H9 (cell line): Measurements from ENCODE around the gene KDM1B. TPM values are rescaled to one million over a fixed set of nuclear protein-coding genes. Genes with fewer than 3 reads are reported as not detected.

ENCODE experiments used
- DNase-seq: peaks from one replicate; pipeline ENCODE4 v3.0.0-alpha.2; 2017
- H2AFZ ChIP-seq: one replicate; pipeline ENCODE4 v1.6.1; 2013; ENCODE audit warnings: mild to moderate bottlenecking, low read length, control low read depth, moderate library complexity
- H2AK5ac ChIP-seq: 2 replicates; pipeline ENCODE4 v1.6.1; 2013; ENCODE audit warnings: low read length, control low read depth, mixed read lengths; ENCODE audit not compliant: insufficient read length
- H2BK120ac ChIP-seq: one replicate; pipeline ENCODE4 v1.6.1; 2013; ENCODE audit warnings: low read depth, mild to moderate bottlenecking, low read length, control low read depth, inconsistent platforms; ENCODE audit not compliant: poor library complexity, severe bottlenecking
- H2BK12ac ChIP-seq: 2 replicates; pipeline ENCODE4 v1.6.1; 2013; ENCODE audit warnings: low read length, control low read depth, mixed read lengths, low read depth; ENCODE audit not compliant: insufficient read length
- H2BK15ac ChIP-seq: 2 replicates; pipeline ENCODE4 v1.6.1; 2013; ENCODE audit warnings: low read depth, low read length, control low read depth
- H2BK20ac ChIP-seq: one replicate; pipeline ENCODE4 v1.6.1; 2013; ENCODE audit warnings: low read depth, mild to moderate bottlenecking, low read length, control low read depth, inconsistent platforms; ENCODE audit not compliant: poor library complexity, severe bottlenecking
- H2BK5ac ChIP-seq: 2 replicates; pipeline ENCODE4 v1.6.1; 2013; ENCODE audit warnings: low read length, control low read depth, mixed read lengths; ENCODE audit not compliant: insufficient read length
- H3K14ac ChIP-seq: 2 replicates; pipeline ENCODE4 v1.6.1; 2013; ENCODE audit warnings: low read length, control low read depth; ENCODE audit not compliant: insufficient read depth
- H3K18ac ChIP-seq: 2 replicates; pipeline ENCODE4 v1.6.1; 2013; ENCODE audit warnings: low read depth, mild to moderate bottlenecking, mixed read lengths, low read length, control low read depth; ENCODE audit not compliant: insufficient read length
- H3K23ac ChIP-seq: 2 replicates; pipeline ENCODE4 v1.6.1; 2013; ENCODE audit warnings: low read length, control low read depth, mixed read lengths, low read depth; ENCODE audit not compliant: insufficient read length
- H3K23me2 ChIP-seq: 2 replicates; pipeline ENCODE4 v1.6.1; 2013; ENCODE audit warnings: low read depth, mild to moderate bottlenecking, mixed read lengths, low read length, control low read depth; ENCODE audit not compliant: insufficient read length, poor library complexity, severe bottlenecking
- H3K27ac ChIP-seq: 2 replicates; pipeline ENCODE4 v1.5.1; 2013; ENCODE audit warnings: low read length, control low read depth, mixed read lengths, low read depth; ENCODE audit not compliant: insufficient read length
- H3K27me3 ChIP-seq: 2 replicates; pipeline ENCODE4 v1.6.1; 2013; ENCODE audit warnings: low read length, control low read depth, inconsistent platforms; ENCODE audit not compliant: insufficient read depth
- H3K4ac ChIP-seq: 2 replicates; pipeline ENCODE4 v1.6.1; 2013; ENCODE audit warnings: low read depth, mild to moderate bottlenecking, control low read depth, inconsistent platforms, low read length, moderate library complexity
- H3K4me1 ChIP-seq: 2 replicates; pipeline ENCODE4 v1.6.1; 2013; ENCODE audit warnings: low read length, control low read depth, inconsistent platforms; ENCODE audit not compliant: insufficient read depth
- H3K4me2 ChIP-seq: 2 replicates; pipeline ENCODE4 v1.6.1; 2013; ENCODE audit warnings: low read length, control low read depth, mixed read lengths; ENCODE audit not compliant: insufficient read length, insufficient read depth
- H3K56ac ChIP-seq: 2 replicates; pipeline ENCODE4 v1.6.1; 2013; ENCODE audit warnings: low read depth, mild to moderate bottlenecking, mixed read lengths, low read length, control low read depth; ENCODE audit not compliant: insufficient read length
- H3K79me1 ChIP-seq: 2 replicates; pipeline ENCODE4 v1.6.1; 2013; ENCODE audit warnings: low read depth, mild to moderate bottlenecking, moderate library complexity, low read length, control low read depth, inconsistent platforms; ENCODE audit not compliant: insufficient read depth, poor library complexity, severe bottlenecking
- H3K79me2 ChIP-seq: 2 replicates; pipeline ENCODE4 v1.6.1; 2013; ENCODE audit warnings: low read length, control low read depth, inconsistent platforms; ENCODE audit not compliant: insufficient read depth
- H3K9ac ChIP-seq: 2 replicates; pipeline ENCODE4 v1.6.1; 2013; ENCODE audit warnings: low read length, control low read depth, mixed read lengths; ENCODE audit not compliant: insufficient read length; ENCODE audit errors: extremely low read depth
- H3K9me3 ChIP-seq: one replicate; pipeline ENCODE4 v1.6.1; 2013; ENCODE audit warnings: low read depth, low read length, inconsistent platforms; ENCODE audit not compliant: control insufficient read depth
- H3T11ph ChIP-seq: one replicate; pipeline ENCODE4 v1.6.1; 2013; ENCODE audit warnings: mild to moderate bottlenecking, low read length, control low read depth, inconsistent platforms
- H4K20me1 ChIP-seq: one replicate; pipeline ENCODE4 v1.6.1; 2013; ENCODE audit not compliant: control insufficient read depth, insufficient read length, insufficient read depth
- H4K5ac ChIP-seq: 2 replicates; pipeline ENCODE4 v1.6.1; 2013; ENCODE audit warnings: low read depth, mild to moderate bottlenecking, mixed read lengths, low read length, control low read depth; ENCODE audit not compliant: insufficient read length
- H4K8ac ChIP-seq: replicated peaks from 2 replicates; pipeline ENCODE4 v1.6.1; 2013; ENCODE audit warnings: low read length, control low read depth, mixed read lengths, low read depth; ENCODE audit not compliant: insufficient read length
- H4K91ac ChIP-seq: 2 replicates; pipeline ENCODE4 v1.6.1; 2013; ENCODE audit warnings: low read depth, mild to moderate bottlenecking, moderate library complexity, mixed read lengths, low read length, control low read depth; ENCODE audit not compliant: insufficient read length
- H3K27ac Mint-ChIP-seq, 3 experiments: 2 replicates in 2 of 3; 3 replicates in 1 of 3; pipeline ENCODE4 v1.8.0; 2020 to 2021; ENCODE audit warnings: mixed read lengths in 3 of 3, mild to moderate bottlenecking in 1 of 3, moderate library complexity in 1 of 3
- H3K27me3 Mint-ChIP-seq: 2 replicates; pipeline ENCODE4 v1.8.0; 2021; ENCODE audit warnings: low read depth, mild to moderate bottlenecking, moderate library complexity, mixed read lengths
- H3K36me3 Mint-ChIP-seq, 3 experiments: 2 replicates in 2 of 3; 3 replicates in 1 of 3; pipeline ENCODE4 v1.8.0; 2020 to 2021; ENCODE audit warnings: low read depth in 3 of 3, mixed read lengths in 3 of 3; ENCODE audit not compliant: insufficient read depth in 1 of 3
- H3K4me1 Mint-ChIP-seq, 2 experiments: 2 replicates each; pipeline ENCODE4 v1.8.0; 2020; ENCODE audit warnings: mixed read lengths in 2 of 2
- H3K4me3 Mint-ChIP-seq, 2 experiments: 2 replicates in 1 of 2; 3 replicates in 1 of 2; pipeline ENCODE4 v1.8.0; 2020 to 2021; ENCODE audit warnings: mild to moderate bottlenecking in 2 of 2, mixed read lengths in 2 of 2, moderate library complexity in 1 of 2
- H3K9me3 Mint-ChIP-seq, 2 experiments: 2 replicates in 1 of 2; 3 replicates in 1 of 2; pipeline ENCODE4 v1.8.0; 2020; ENCODE audit warnings: mild to moderate bottlenecking in 2 of 2, mixed read lengths in 2 of 2, moderate library complexity in 1 of 2
- WGBS: extraction: QIAGEN DNeasy Blood & Tissue Kit; methylation state at CpG from one replicate; pipeline ENCODE4 v1.1.7; 2013; ENCODE audit warnings: missing lambda C conversion rate, low lambda C conversion rate, mixed read lengths; ENCODE audit not compliant: insufficient read length; ENCODE audit errors: extremely low coverage; 5-methylcytosine and 5-hydroxymethylcytosine counted together
- total RNA-seq: library from RNA; stranded (reverse); gene quantifications from 2 replicates; pipeline ENCODE4 v1.2.1, GENCODE V29; 2021
- TF ChIP-seq, protein P1 (sequence below): fragments of 200-600 bp; sonication (generic); conservative IDR thresholded peaks from 3 replicates; pipeline ENCODE4 v1.8.0; 2021; ENCODE audit warnings: antibody characterized with exemption, mild to moderate bottlenecking

The KDM1B gene
- total RNA-seq, 1 experiment from 2014 or later: 5.4 TPM

DNA sequence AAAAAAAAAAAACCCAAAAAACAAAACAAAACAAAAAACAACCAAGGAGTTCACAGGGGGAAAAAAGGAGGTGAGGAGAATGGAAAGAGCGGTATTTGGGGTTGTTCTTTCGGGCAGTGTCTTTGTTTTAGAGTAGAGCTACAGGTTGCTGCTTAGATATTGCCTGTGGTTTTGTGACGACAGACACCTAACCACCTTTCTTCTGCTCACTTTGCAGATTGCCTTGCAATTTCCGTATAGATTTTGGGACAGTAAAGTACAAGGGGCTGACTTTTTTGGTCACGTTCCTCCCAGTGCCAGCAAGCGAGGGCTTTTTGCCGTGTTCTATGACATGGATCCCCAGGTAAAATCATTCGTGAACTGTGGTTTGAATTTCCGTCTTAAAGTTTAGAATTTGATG is 58.2 kb downstream of the KDM1B start:
- no peak overlapping the region for H3K4me2 ChIP-seq
- no peak overlapping the region for H2BK120ac ChIP-seq
- no peak for DNase-seq
- TF ChIP-seq, protein P1, sequence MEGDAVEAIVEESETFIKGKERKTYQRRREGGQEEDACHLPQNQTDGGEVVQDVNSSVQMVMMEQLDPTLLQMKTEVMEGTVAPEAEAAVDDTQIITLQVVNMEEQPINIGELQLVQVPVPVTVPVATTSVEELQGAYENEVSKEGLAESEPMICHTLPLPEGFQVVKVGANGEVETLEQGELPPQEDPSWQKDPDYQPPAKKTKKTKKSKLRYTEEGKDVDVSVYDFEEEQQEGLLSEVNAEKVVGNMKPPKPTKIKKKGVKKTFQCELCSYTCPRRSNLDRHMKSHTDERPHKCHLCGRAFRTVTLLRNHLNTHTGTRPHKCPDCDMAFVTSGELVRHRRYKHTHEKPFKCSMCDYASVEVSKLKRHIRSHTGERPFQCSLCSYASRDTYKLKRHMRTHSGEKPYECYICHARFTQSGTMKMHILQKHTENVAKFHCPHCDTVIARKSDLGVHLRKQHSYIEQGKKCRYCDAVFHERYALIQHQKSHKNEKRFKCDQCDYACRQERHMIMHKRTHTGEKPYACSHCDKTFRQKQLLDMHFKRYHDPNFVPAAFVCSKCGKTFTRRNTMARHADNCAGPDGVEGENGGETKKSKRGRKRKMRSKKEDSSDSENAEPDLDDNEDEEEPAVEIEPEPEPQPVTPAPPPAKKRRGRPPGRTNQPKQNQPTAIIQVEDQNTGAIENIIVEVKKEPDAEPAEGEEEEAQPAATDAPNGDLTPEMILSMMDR: no peak
- no peak overlapping the region for H3K27ac ChIP-seq
- Mint-ChIP-seq H3K27ac (peak overlapping the region in 1 of 3 experiments; percentile 80; a peak in 2 of 7 replicates), H3K9me3 (no peaks in the 10 kb centered on the region), H3K4me1 (no peaks in the 10 kb centered on the region), H3K36me3 (peaks cover 4 to 32% (median 23%) of the 10 kb centered on the region in 3 experiments; a peak in 5 of 7 replicates), H3K4me3 (no peak overlapping the region), H3K27me3 (no peaks in the 10 kb centered on the region; the same call in 1 of the 2 replicates)
- H3K56ac ChIP-seq: no peak overlapping the region
- H3K79me2 ChIP-seq: no peaks in the 10 kb centered on the region
- H3K9me3 ChIP-seq: no peaks in the 10 kb centered on the region
- no peak overlapping the region for H2BK12ac ChIP-seq
- H3K18ac ChIP-seq: no peak overlapping the region
- no peaks in the 10 kb centered on the region for H3K79me1 ChIP-seq
- no peak overlapping the region for H3K23ac ChIP-seq
- no peaks in the 10 kb centered on the region for H4K20me1 ChIP-seq
- H2AK5ac ChIP-seq: no peak overlapping the region
- H2BK5ac ChIP-seq: no peak overlapping the region
- no peak overlapping the region for H2BK15ac ChIP-seq
- H3K23me2 ChIP-seq: no peaks in the 10 kb centered on the region
- H4K91ac ChIP-seq: no peak overlapping the region
- H4K5ac ChIP-seq: no peak overlapping the region
- H3K9ac ChIP-seq: no peak overlapping the region
- no peak overlapping the region for H2BK20ac ChIP-seq
- no peaks in the 10 kb centered on the region for H3K4me1 ChIP-seq
- no peak overlapping the region for H3T11ph ChIP-seq
- no peak overlapping the region for H4K8ac ChIP-seq
- no peak overlapping the region for H3K4ac ChIP-seq
- H3K14ac ChIP-seq: no peak overlapping the region
- WGBS: no CpG with 5 or more reads among the region's 9 CpGs
- H2AFZ ChIP-seq: no peak overlapping the region
- no peaks in the 10 kb centered on the region for H3K27me3 ChIP-seq
